Stimulated activated CD4-positive, alpha-beta T cell treated with anti-CD3 and anti-CD28 coated beads, Interleukin-1b, Interleukin-23, amount 100 ng/mL, for 1 hour (primary cell): Measurements from ENCODE around the gene ASAP2.

Experiments used
- DNase-seq, 2 donors: peaks; one replicate each; pipeline ENCODE4 v3.0.0-alpha.2; 2020; ENCODE audit warnings: low read depth in 2 of 2

The ASAP2 gene

DNA sequence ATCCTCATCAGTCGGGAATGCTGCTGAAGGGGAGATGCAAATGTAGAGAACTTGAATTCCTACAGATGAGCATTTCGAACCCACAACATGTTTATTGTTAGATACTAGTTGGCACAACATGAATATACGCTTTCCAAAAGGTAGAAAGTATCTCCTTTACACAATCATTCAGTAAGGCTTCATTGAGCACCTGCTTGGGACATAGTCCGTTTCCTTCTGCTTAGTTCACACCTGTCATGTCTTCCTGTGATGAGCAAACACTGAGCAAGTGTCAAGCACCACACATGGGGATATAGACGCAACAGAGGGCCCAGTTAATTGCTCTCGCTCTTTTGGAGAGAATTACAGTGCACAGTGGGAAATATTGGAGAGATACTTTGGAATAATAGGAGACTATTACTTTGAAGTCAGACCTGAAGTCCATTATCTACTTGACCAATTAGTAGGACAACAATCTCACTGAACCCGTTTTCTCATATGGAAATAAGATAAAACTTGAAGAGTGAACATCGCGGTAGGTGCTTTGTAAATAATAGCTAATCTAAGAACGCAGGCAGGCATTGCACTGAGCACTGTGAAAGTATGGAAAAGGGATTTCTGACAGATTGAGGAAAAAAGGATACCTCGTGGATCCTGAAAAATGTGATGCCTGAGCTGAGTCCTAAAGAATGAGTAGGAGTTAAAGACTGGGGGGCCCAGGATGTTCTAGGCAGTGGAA, 218.0 kb downstream of the ASAP2 start:
- no peak for DNase-seq

DNA sequence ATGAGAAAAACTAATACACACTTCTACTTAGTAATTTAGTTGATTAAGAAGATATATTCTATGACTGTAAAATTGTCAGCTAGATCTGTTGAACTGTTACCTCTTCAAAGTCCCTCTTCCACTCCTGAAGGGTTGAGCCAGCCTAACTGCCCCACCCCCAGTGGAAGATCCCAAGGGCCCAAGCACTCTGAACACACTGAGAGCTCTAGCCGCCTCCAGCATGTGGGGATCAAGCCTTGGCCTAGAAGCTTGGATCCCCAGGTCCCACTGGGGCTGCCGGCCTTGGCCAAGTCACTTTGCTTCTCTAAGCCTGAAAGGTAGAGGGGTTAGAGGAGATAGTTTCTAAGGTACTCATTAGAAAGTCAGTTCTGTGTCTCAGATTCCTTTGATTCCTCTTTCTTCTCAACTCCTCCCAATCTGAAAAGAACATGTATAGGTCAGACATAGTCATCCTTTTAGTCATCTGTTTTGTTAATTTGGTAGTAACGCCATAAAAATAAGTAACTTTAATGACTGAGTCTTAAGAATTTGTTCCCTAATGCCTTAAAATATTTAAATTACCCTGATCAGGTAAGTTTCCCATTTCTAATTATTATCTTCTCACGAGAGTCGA, 222.5 kb downstream of the ASAP2 start:
- no peak for DNase-seq

DNA sequence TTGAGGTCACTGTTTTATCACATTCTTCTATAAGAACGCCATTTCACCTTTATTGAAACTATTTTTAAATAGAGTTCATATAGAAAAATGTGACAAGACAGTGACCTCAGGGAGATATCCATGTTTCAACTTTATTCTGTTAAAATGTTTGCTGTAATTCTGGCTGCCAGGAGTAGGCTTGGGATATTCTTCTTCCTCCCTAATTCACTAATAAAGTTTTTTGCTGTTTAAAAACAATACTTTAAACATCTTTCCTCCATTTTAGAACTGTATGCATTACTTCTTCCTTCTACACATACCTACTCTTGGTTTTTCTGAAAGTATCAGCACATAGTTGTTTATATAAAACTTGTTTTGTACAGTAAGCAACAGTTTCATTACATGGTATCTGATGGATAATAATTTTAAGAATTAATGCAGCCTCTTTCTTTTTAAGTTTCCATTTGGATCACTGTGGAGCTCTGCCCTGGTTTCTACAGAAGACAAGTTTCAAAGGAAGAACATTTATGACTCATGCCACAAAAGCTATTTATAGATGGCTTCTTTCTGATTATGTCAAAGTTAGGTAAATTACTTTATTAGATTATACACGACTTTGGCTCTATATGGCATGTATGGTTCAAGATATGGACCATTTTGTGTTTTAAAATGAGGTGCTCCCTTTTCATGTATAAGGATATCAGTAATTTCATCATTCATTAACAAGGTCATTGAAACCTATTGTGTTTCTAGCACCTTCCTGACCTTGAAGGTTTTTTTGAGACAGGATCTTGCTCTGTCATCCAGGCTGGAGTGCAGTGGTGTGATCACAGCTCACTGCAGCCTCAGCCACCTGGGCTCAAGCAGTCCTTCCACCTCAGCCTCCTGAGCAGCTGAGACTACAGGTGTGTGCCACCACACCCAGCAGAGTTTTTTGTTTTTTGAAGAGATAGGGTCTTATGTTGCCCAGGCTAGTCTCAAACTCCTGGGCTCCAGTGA, 224.0 kb downstream of the ASAP2 start:
- DNase-seq = no peak

DNA sequence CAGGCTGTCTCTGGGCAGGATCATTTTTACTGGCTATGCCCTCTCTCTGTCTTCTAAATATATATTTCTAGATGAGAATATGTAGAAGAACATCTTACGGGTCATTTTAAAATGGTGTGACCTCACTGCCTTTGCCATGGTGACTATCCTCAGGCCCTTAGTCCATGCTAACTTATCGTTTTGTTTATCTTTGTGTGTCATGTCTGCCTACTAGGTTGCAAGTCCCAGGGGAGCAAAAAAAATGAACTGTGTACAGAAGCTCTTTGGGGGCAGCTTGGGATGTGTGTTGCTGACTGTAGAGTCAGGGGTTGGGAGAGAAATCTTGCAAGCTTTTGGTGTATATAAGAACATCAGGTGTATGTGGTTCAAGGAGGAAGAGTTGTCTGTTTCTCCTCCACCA, 227.9 kb downstream of the ASAP2 start:
- DNase-seq = no peak

DNA sequence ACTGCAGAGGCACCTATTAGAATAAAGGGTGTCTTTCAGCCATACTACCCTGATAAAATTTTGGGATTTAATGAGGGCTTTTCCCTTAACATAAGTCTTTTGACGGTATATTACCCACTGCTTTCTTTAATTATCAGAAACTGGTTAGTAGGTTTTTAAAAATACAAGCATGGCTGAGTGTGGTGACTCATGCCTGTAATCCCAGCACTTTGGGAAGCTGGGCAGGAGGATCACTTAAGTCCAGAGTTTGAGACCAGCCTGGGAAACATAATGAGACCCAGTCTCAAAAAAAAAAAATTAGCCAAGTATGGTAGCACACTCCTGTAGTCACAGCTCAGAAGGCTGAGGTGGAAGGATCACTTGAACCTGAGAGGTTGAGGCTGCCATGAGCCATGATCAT, 232.9 kb downstream of the ASAP2 start:
- no peak for DNase-seq

DNA sequence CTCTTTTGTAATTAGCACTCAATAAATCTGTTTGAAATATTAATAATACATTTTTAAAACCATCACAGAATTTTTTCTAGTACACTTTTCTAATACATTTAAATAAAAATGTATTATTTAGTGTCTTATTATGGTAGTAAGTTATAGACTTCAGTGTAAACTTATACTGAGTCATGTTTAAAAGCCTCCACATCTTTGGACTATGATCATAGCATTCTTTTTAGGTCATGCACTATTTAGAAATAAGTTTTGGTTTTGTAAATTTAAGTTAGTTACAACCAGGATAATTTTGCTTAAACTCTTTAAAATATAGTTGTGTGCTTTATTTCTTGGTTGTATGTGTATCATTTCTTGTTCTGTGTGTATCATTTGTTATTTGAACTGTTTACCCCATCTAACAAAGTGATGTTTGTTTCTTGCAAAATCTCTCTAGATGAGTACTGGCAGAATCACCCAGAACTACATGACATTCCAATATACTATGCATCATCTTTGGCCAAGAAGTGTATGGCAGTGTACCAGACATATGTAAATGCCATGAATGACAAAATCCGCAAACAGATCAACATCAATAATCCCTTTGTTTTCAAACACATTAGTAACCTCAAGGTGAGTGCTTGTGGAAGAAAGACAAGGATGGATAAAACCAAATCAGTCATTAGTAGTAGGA, 233.6 kb downstream of the ASAP2 start:
- DNase-seq = no peak

DNA sequence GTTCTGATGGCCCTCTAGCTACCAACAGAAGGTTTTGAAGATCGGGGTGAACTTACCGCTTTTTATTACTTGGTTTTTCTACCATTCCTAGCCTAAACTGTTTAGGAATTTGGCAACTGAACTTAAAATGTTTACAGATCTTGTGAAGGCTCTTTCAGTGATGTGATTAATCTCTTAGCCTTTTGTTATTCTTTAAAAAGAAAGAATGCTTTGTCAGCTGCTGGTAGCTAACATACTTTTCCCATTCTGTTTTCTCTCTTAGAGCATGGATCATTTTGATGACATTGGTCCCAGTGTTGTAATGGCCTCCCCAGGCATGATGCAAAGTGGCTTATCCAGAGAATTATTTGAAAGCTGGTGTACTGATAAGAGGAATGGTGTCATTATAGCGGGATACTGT, 234.9 kb downstream of the ASAP2 start:
- no peak for DNase-seq

DNA sequence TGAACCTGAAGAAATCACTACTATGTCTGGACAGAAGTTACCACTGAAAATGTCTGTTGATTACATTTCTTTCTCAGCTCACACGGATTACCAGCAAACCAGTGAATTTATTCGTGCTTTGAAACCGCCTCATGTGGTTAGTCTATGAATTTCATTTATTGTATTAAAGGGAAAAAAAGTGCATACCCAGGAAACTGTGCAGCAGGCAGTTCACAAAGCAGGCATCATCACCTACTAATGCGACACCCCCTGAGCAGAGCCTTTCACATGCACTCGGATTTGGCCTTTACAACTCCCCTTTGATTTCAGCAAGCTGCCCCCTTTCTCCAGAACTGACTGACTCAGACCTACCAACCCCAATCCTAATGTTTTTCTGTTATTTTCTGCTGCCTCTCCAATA, 236.9 kb downstream of the ASAP2 start:
- no peak for DNase-seq

DNA sequence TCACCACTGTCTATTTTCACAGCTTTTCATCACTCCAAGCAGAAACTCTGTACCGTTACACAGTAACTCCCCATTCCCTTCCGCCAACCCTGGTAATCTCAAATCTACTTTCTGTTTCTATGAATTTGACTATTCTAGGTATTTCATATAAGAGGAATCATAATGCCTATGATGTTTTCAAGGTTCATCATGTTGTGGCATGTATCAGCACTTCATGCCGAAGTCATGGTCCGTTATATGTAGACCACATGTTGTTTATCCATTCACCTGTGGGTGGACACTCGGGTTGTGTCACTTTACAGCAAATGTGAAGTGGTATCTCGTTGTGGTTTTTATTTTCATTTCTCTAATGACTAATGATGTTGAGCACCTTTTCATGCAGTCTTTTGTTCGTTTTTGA, 238.5 kb downstream of the ASAP2 start:
- no peak for DNase-seq

DNA sequence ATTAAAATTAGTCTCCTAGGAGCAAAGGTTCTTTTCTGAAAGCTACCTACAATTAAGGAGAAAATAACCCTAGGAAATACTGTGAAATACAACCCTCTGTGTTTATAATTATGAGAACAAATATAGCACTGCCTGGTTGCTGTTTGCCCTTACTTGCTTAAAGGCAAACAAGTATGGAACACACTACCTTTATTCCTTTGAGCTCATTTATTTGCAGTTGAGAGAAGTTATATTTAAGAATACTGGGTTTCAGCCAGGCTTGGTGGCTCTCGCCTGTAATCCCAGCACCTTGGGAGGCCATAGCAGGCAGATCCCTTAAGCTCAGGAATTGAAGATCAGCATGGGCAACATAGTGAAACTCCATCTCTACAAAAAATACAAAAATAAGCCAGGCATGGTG, 244.6 kb downstream of the ASAP2 start:
- no peak for DNase-seq
